A673 (cell line): ENCODE data around the gene TTLL5. TPM values are rescaled to one million over a fixed set of nuclear protein-coding genes. Genes with fewer than 3 reads are reported as not detected.

ENCODE experiments used
- BruUV-seq: library from RNA; stranded (reverse); fragments of 400-500 nt; replicated peaks from 2 replicates; lab custom pipeline; 2021; lab: Mats Ljungman, UMichigan
- CTCF ChIA-PET: fragments of 300-600 bp; sonication (Branson Sonifier 250); formaldehyde crosslinking; loops from one replicate; lab custom pipeline; 2022; ENCODE audit warnings: antibody characterized with exemption; lab: Charles Lee
- POLR2A ChIA-PET: fragments of 300-600 bp; sonication (Branson Sonifier 250); formaldehyde crosslinking; loops from one replicate; lab custom pipeline; 2022; ENCODE audit warnings: antibody characterized with exemption; ENCODE audit not compliant: low non-redundant PET; lab: Charles Lee
- DNase-seq: peaks from one replicate; pipeline ENCODE4 v3.0.0-alpha.2; 2015; ENCODE audit warnings: low spot score
- H3K27ac ChIP-seq: fragments of 200-600 bp; sonication (generic); 2 replicates; pipeline ENCODE4 v1.5.1; 2016; ENCODE audit warnings: mixed run types, low read depth, mild to moderate bottlenecking, mixed read lengths, antibody characterized with exemption, low read length; ENCODE audit not compliant: poor library complexity, severe bottlenecking
- H3K27me3 ChIP-seq: fragments of 200-600 bp; sonication (generic); replicated peaks from 2 replicates; pipeline ENCODE4 v1.6.1; 2017; ENCODE audit warnings: mixed run types, low read depth, mild to moderate bottlenecking, mixed read lengths, antibody characterized with exemption, low read length; ENCODE audit not compliant: insufficient read depth, poor library complexity
- H3K36me3 ChIP-seq: fragments of 200-600 bp; sonication (generic); 2 replicates; pipeline ENCODE4 v1.6.1; 2016; ENCODE audit warnings: mixed run types, mild to moderate bottlenecking, mixed read lengths, antibody characterized with exemption, low read length; ENCODE audit not compliant: insufficient read depth, poor library complexity, severe bottlenecking
- H3K4me1 ChIP-seq: fragments of 200-600 bp; sonication (generic); 2 replicates; pipeline ENCODE4 v1.6.1; 2017; ENCODE audit warnings: mixed run types, mild to moderate bottlenecking, mixed read lengths, antibody characterized with exemption, low read length; ENCODE audit not compliant: insufficient read depth, poor library complexity, severe bottlenecking
- H3K4me3 ChIP-seq: fragments of 200-600 bp; sonication (generic); 2 replicates; pipeline ENCODE4 v1.5.1; 2016; ENCODE audit warnings: low read depth, mixed run types, mild to moderate bottlenecking, mixed read lengths, low read length; ENCODE audit not compliant: poor library complexity, severe bottlenecking
- H3K9me3 ChIP-seq: fragments of 200-600 bp; sonication (generic); 2 replicates; pipeline ENCODE4 v1.6.1; 2016; ENCODE audit warnings: mixed run types, low read depth, mild to moderate bottlenecking, mixed read lengths, antibody characterized with exemption, low read length; ENCODE audit not compliant: poor library complexity, severe bottlenecking
- EZH2 ChIP-seq: fragments of 200-600 bp; sonication (generic); IDR thresholded peaks from 2 replicates; pipeline ENCODE4 v1.6.1; 2017; ENCODE audit warnings: borderline replicate concordance, low read depth, mild to moderate bottlenecking, mixed read lengths, antibody characterized with exemption, low read length; ENCODE audit not compliant: poor library complexity, severe bottlenecking
- intact Hi-C: fragments of 100-400 bp; cut with micrococcal nuclease; formaldehyde crosslinking; loops from one replicate; pipeline ENCODE4 v1.10.0; 2022; ENCODE audit not compliant: unreplicated experiment
- total RNA-seq: library from RNA; stranded (reverse); gene quantifications from 2 replicates; pipeline ENCODE4 v1.2.3, GENCODE V29; 2021
- TF ChIP-seq, protein P1 (sequence below): fragments of 300-800, 200-600 bp; sonication (generic); conservative IDR thresholded peaks from 2 replicates; pipeline ENCODE4 v1.5.1; 2017; ENCODE audit warnings: low read depth, mild to moderate bottlenecking, antibody characterized with exemption, low read length, moderate library complexity, mixed read lengths

TTLL5 gene
- total RNA-seq, 1 experiment from 2014 or later, result 56.7 TPM

DNA sequence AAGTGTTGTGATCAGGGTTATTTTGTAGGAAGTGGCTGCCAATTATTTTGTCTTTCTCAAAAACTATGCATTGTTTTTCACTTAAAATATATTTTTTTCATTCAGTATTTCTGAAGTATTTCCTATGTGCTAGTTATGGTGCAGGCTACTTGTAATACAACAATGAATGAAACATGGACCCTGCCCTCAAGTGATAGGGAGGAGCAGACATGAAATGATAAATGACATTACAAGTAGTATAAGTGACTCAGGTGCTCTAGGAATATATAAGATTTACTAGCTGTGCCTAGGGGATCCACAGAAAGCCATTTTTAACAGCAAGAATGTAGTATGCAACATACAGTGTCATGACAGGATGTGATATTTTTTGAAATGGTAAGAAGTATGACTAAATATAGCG is 65.3 kb downstream of the TTLL5 start:
- TF ChIP-seq, protein P1, sequence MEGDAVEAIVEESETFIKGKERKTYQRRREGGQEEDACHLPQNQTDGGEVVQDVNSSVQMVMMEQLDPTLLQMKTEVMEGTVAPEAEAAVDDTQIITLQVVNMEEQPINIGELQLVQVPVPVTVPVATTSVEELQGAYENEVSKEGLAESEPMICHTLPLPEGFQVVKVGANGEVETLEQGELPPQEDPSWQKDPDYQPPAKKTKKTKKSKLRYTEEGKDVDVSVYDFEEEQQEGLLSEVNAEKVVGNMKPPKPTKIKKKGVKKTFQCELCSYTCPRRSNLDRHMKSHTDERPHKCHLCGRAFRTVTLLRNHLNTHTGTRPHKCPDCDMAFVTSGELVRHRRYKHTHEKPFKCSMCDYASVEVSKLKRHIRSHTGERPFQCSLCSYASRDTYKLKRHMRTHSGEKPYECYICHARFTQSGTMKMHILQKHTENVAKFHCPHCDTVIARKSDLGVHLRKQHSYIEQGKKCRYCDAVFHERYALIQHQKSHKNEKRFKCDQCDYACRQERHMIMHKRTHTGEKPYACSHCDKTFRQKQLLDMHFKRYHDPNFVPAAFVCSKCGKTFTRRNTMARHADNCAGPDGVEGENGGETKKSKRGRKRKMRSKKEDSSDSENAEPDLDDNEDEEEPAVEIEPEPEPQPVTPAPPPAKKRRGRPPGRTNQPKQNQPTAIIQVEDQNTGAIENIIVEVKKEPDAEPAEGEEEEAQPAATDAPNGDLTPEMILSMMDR, result no peak
- TF ChIP-seq EZH2, result no peak
- Histone ChIP-seq H3K9me3 (peaks cover 7% of the 10 kb centered on the region), H3K4me1 (peaks cover 4% of the 10 kb centered on the region), H3K27me3 (no peaks in the 10 kb centered on the region), H3K36me3 (peaks cover 18% of the 10 kb centered on the region), H3K4me3 (no peak overlapping the region), H3K27ac (no peak overlapping the region)
- intact Hi-C loops, result no loop called here
- ChIA-PET POLR2A (no interaction called here), CTCF (no interaction called here)
- no TSS peak for BruUV-seq
- DNase-seq, result no peak

DNA sequence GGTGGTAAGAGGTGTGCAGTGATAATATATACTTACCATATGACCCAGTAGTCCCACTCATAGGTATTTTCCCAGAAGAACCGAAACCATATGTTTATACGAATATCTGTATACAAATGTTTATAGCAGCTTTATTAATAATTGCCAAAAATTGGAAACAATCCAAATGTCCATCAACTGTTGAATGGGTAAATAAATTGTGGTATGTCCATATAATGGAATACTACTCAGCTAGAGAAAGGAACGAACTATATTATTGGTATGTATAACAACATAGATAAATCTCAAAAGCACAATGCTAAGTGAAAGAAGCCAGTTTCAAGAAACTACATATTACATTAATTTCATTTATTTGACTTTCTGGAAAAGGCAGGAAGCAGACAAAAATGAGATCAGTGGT is 66.1 kb downstream of the TTLL5 start:
- H3K27ac ChIP-seq, result no peak overlapping the region
- intact Hi-C loops, result no loop called here
- H3K4me3 ChIP-seq, result no peak overlapping the region
- H3K27me3 ChIP-seq, result no peaks in the 10 kb centered on the region
- ChIA-PET CTCF (no interaction called here), POLR2A (no interaction called here)
- DNase-seq, result no peak
- H3K36me3 ChIP-seq, result peaks cover 18% of the 10 kb centered on the region
- peaks cover 7% of the 10 kb centered on the region for H3K9me3 ChIP-seq
- H3K4me1 ChIP-seq, result peaks cover 4% of the 10 kb centered on the region
- TF ChIP-seq, protein P1, result no peak
- TF ChIP-seq EZH2, result no peak
- no TSS peak for BruUV-seq

DNA sequence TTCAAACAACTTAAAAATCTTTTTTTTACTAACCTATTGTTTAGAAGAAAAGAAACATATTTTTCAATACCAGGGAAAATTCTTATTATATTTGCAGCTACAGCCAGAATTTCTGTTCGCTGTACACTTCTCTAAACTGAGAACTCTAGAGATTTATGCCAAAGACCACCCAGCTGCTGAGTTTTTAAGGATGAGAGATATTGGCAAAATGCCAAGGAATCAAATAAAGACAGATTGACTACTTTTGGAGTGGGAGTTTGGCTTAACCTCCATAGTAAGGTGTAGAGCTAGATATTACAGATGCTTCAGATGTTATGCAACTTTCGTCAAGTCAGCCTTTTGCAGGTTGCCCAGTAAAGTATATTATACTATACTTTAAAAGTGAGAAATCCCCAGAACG is 71.8 kb downstream of the TTLL5 start:
- TF ChIP-seq, protein P1, result no peak
- no peak for TF ChIP-seq EZH2
- CTCF ChIA-PET, result no interaction called here
- BruUV-seq, result no TSS peak
- no peaks in the 10 kb centered on the region for H3K27me3 ChIP-seq
- no peaks in the 10 kb centered on the region for H3K9me3 ChIP-seq
- no peaks in the 10 kb centered on the region for H3K4me1 ChIP-seq
- POLR2A ChIA-PET, result interaction anchor here (0.7 kb wide), 1 partner anchor 12 kb away, joined by 10 read pairs; no protein-coding TSS in a partner anchor
- H3K36me3 ChIP-seq, result peaks cover 20% of the 10 kb centered on the region
- no peak overlapping the region for H3K4me3 ChIP-seq
- DNase-seq, result no peak
- H3K27ac ChIP-seq, result no peak overlapping the region
- intact Hi-C loops, result no loop called here
